ENCODE data around the gene KLK6. TPM values are rescaled to one million over a fixed set of nuclear protein-coding genes. Genes with fewer than 3 reads are reported as not detected.

Gene KLK6
- total RNA-seq, 2 donors from 2014 or later, result 1.8 TPM; not detected in 1

DNA sequence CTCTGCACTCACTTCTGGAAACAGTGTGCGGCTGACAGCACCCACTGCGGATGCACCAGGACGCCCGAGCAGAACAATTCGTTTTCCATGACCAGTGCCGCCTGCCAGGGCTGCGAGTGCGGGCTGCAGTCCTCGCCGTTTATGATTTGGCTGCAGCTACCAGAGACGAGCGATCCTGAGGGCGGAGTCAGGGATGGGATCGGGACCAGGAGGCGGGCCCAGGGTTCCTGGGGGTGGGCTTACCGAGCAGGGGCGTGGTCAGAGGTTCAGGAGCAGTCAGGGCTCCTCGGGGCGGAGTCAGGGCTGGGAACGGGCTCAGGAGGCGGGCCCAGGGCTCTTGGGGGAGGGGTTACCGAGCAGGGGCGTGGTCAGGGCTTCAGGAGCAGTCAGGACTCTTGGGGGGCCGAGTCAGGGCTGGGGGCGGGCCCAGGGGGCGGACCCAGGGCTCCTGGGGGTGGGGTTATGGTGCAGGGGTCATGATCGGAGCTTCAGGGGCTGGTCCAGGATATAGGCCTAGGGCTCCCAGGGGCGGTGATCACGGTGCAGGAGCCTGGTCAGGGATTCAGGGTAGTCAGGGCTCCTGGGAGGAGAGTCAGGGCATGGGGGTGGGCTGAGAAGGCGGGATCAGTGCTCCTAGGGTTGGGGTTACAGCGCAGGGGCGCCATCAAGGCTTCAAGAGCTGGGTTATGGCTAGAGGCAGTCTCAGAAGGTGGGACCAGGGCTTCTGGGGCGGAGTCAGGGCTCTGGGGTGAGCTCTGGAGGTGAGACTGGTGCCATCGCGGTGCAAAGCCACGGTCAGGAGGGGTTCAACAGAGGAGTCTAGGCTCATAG is 59.9 kb downstream of the KLK6 start:
- DNase-seq (ENCODE audit: low spot score), result peak; percentile 92

More for the DNA sequence above, 59.9 kb downstream of the KLK6 start:
- Histone ChIP-seq H3K36me3 (no peaks in the 10 kb centered on the region), H3K4me3 (peak overlapping the region; percentile 40 to 59), H3K27me3 (replicated peaks; ENCODE audit: insufficient read depth) (no peaks in the 10 kb centered on the region), H3K27ac (peak overlapping the region; percentile 79 to 92), H3K9me3 (no peaks in the 10 kb centered on the region), H3K4me1 (replicated peaks) (no peaks in the 10 kb centered on the region)
- intact Hi-C loops (cut with DNase I), result no loop called here
- TF ChIP-seq POLR2AphosphoS5 (IDR thresholded peaks at IDR 0.05), result peak; percentile 92
- TF ChIP-seq POLR2A (IDR thresholded peaks at IDR 0.05), result peak; percentile 56
- TF ChIP-seq, protein P1, sequence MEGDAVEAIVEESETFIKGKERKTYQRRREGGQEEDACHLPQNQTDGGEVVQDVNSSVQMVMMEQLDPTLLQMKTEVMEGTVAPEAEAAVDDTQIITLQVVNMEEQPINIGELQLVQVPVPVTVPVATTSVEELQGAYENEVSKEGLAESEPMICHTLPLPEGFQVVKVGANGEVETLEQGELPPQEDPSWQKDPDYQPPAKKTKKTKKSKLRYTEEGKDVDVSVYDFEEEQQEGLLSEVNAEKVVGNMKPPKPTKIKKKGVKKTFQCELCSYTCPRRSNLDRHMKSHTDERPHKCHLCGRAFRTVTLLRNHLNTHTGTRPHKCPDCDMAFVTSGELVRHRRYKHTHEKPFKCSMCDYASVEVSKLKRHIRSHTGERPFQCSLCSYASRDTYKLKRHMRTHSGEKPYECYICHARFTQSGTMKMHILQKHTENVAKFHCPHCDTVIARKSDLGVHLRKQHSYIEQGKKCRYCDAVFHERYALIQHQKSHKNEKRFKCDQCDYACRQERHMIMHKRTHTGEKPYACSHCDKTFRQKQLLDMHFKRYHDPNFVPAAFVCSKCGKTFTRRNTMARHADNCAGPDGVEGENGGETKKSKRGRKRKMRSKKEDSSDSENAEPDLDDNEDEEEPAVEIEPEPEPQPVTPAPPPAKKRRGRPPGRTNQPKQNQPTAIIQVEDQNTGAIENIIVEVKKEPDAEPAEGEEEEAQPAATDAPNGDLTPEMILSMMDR (IDR thresholded peaks at IDR 0.05), result no peak
- WGBS, result 5% methylated on average over 36 of the region's 36 CpGs

Other genes starting within 250 kb of the KLK6 start
- gene SHANK1, start 249.8 kb downstream of the KLK6 start, total RNA-seq, result 1 to 10 TPM in 1 of 2 donors, under 1 TPM in 1; 0.91 to 2.3 TPM
- 10 to 100 TPM; 13.8 to 26.2 TPM for gene CLEC11A, start 246.2 kb downstream of the KLK6 start, total RNA-seq
- gene GPR32, start 199.1 kb downstream of the KLK6 start, total RNA-seq, result not detected
- gene ACP4, start 179.2 kb downstream of the KLK6 start, total RNA-seq, result not detected
- 10 to 100 TPM in 1 of 2 donors, 1 to 10 TPM in 1; 8.3 to 45.2 TPM for gene KLK1, start 145.8 kb downstream of the KLK6 start, total RNA-seq
- gene KLK15, start 136.0 kb downstream of the KLK6 start, total RNA-seq, result 1 to 10 TPM; 4.0 to 8.5 TPM
- over 10,000 TPM in 1 of 2 donors, 1,000 to 10,000 TPM in 1; 7,620 to 35,247 TPM for gene KLK3, start 114.7 kb downstream of the KLK6 start, total RNA-seq
- gene KLK2, start 96.2 kb downstream of the KLK6 start, total RNA-seq, result over 10,000 TPM in 1 of 2 donors, 1,000 to 10,000 TPM in 1; 3,344 to 10,024 TPM
- 100 to 1,000 TPM; 188 to 330 TPM for gene KLK4, start 58.2 kb downstream of the KLK6 start, total RNA-seq
- gene KLK5, start 16.6 kb downstream of the KLK6 start, total RNA-seq, result 1 to 10 TPM; 1.9 to 2.7 TPM
- gene KLK7, start 14.3 kb upstream of the KLK6 start, total RNA-seq, result 1 to 10 TPM in 1 of 2 donors, under 1 TPM in 1; 0.68 to 1.2 TPM
- not detected for gene KLK8, start 32.0 kb upstream of the KLK6 start, total RNA-seq
- 10 to 100 TPM in 1 of 2 donors, 1 to 10 TPM in 1; 7.4 to 49.6 TPM for gene KLK10, start 50.1 kb upstream of the KLK6 start, total RNA-seq
- 100 to 1,000 TPM in 1 of 2 donors, 10 to 100 TPM in 1; 67.7 to 315 TPM for gene KLK11, start 57.0 kb upstream of the KLK6 start, total RNA-seq
- under 1 TPM in 1 of 2 donors, not detected in 1; 0.73 TPM for gene KLK12, start 65.4 kb upstream of the KLK6 start, total RNA-seq
- under 1 TPM in 1 of 2 donors, not detected in 1; 0.77 TPM for gene KLK13, start 95.5 kb upstream of the KLK6 start, total RNA-seq
- 1 to 10 TPM; 4.2 to 5.3 TPM for gene KLK14, start 113.3 kb upstream of the KLK6 start, total RNA-seq
- gene CTU1, start 138.8 kb upstream of the KLK6 start, total RNA-seq, result 10 to 100 TPM; 18.7 to 21.4 TPM
- 1 to 10 TPM in 1 of 2 donors, under 1 TPM in 1; 0.77 to 8.2 TPM for gene SIGLEC9, start 155.3 kb upstream of the KLK6 start, total RNA-seq
- gene SIGLEC7, start 172.7 kb upstream of the KLK6 start, total RNA-seq, result not detected